HG03025 (cell line): Measurements from ENCODE around the gene FAM193B.

ENCODE experiments used
- ATAC-seq: cut with Tn5 transposase; IDR thresholded peaks from one replicate; pipeline ENCODE4 v1.9.1; 2021; ENCODE audit warnings: mild to moderate bottlenecking, moderate library complexity; ENCODE audit not compliant: unreplicated experiment, low FRiP score

FAM193B gene

DNA sequence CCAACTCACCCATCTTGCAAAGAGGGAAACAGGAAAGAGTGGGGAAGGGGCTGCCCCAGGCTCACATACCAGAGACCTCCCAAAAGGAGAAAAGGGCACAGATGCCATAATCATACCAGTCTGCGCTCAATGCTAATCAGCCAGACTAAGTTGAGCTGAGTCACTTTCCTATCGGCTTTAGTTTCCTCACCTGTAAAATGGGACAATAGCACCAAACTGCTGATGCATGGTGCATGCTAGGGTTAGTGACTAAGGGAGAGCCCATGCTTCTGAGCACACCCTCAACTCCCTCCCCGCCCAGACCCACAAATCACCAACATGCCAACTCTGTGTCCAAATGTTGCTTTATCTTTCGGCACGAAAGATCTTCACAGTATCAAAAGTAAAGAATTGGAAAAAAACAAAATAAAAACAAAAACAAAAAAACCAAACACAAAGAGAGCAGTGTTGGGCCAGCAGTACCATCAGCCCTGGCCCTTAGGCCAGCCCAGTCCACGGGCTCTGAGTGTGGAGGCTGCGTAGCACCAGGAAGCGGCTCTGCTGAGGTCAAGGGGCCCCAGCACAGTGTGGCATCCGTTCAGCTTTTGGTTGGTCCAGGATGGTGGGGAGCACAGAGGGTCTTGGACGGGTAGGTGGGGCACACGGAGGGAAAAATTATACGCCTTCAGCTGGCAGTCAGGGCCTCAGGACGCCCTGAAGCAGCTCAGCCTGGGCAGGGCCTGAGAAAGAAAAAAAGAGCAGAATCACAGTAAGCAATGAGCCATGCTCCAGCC, 34.7 kb downstream of the FAM193B start:
- ATAC-seq: no peak

DNA sequence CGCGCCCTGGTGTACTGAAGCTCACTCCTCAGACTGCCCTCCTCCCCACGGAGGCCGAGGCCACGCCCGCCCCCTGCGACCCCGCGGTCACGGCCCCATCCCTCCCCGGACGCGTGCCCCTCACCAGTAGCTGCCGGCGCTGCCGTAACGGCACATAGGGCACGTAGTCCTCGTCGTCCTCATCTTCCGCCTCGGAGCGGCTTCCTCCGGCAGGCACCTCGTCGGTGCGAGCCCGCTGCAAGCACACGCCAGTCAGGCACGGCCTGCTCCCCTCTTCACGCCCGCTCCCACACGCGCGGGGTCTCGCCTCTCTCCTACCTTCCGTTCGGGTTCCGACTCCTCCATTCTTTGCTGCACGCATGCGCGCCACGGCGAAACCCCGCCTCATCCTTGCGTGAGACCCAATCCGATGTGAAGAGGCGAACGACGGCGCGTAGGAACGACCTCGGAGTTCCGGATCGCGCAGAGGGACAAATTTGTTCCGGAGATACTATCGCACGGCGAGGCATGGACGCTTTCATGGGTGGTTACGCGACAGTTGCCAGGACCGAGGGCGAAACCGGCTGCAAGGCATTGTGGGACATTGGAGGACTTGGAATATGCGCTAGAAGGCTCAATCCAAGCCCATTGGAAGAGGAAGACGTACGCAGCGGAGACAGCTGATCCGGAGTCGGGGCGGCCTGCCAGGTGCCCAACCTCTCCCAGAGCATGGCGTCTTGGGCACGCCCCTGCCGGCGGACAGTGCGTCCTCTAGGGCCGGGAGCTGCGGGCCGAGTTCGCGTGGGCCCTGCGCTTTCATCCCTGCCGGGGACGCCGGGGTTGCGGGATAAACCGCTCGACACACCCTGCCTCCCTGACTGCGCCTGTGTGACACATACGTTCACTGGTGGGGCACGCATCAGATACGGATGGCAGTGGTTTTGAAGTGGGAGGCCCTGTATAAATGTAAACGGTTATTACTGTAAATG, 37.5 kb downstream of the FAM193B start, which contains the start of gene DDX41:
TSS of gene DDX41 (minus strand) at position 361 of the 968 bp plus-strand sequence. CDS start at position 345, 16 bp downstream.
- peak; percentile 70 for ATAC-seq

DNA sequence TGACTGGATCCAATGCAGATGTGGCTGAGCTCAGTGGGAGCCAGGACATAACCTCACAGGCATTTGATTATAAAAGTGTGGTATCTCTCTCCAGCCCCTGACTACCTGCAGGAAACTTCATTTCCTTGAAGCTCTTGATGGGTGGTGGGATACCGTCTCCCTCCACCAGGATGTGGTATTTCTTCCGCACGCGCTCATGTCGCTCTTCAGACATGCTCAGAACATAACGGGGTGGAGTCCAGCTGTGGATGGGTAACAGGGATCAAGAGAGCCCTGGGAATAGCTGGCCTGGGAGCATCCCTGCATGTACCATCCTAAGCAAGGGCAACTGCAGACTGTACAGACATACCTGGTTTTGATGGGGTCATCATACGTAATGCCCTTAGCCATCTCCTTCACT, 38.8 kb downstream of the FAM193B start:
- ATAC-seq: no peak

- no peak for ATAC-seq
Measured at GRCh38 chr5:177514541-177514940, 39.8 kb downstream of the FAM193B start.

DNA sequence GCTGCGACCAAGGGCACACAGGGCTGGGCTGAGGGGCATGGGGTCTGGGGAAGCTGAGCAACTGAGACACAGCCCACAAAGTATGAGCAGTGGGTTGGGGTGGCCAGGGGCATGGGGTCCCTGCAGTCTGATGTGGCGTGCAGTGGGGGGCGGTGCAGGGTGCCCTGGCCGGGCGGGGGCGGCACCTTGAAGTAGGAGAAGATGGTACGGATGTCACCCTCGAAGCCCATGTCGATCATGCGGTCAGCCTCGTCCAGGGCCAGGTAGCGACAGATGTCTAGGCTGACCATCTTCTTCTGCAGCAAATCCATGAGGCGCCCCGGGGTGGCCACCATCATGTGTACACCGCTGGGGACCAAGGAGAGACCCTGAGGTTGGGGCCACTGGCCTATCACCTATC, 40.9 kb downstream of the FAM193B start:
- ATAC-seq: no peak

- no peak for ATAC-seq
Measured at GRCh38 chr5:177512736-177513380, 41.5 kb downstream of the FAM193B start.

- ATAC-seq: no peak
Measured at GRCh38 chr5:177511796-177512675, 42.3 kb downstream of the FAM193B start.

DNA sequence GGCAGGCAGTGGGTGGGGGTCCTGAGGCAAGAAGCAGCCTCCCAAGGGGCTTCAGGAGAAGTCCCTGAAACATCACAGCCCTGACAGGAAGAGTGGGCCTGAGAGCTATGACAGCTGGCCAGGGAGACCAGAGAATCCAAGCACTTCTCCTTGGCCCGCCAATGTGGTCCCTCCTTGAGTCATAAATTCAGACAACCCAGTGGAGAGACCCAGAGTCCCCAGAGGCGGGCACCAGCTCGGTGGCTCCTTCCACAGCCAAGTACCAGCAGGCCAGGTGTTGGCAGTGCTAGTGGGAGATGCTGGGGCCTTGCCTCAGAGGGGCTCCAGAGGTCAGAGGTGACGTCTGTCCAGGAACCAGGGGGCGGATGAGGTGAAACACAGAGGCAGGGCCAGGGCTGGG, 43.2 kb downstream of the FAM193B start:
- no peak for ATAC-seq

DNA sequence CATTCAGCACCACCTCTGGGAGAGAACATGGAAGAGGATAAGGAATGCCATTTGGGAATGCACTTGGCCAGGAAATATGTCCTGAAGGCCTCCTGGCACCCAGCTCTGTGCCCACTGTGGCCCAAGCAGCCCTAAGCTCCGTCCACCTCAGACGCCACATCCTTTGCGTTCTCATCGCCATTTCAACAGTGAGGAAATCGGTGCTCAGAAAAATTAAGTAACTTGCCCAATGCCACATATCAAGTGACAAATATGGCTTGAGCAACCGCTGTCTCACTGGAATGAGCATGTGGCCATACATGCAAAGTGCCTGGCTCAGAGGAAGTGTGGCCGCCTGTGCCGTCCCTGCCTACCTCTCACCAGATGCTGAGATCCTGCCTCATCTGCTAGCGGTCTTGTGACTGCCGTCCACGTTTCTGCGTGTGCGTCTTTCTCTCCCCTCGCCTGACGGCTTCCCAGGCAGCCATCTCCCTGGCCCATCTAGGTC, 43.8 kb downstream of the FAM193B start:
- no peak for ATAC-seq

DNA sequence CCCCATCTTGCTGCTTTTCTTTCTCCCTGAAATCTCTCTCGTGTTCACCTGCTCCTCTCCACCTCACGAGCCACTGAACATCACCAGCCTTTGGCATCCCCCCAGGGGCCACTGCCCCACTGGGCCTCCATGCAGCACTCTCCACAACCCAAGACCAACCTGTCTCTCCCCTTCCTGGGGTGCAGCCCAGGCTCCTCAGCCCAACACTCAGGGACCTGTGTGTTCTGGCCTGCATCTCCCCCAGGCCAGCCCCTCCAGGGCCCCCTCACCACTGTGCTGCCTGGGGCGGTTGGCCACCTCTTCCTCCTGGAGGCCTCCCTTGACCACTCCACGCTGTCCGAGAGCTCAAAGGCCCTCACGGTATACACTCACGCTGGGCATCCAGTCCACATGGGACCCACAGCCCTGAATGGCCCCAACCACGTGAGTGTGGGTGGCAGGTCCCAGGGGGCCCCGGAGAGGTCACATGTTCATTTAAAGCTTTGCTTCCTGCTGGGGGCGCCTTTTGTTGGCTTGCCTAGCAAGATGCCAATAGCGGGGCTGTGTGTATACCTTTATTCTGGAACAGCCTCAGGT, 44.3 kb downstream of the FAM193B start:
- ATAC-seq: no peak

DNA sequence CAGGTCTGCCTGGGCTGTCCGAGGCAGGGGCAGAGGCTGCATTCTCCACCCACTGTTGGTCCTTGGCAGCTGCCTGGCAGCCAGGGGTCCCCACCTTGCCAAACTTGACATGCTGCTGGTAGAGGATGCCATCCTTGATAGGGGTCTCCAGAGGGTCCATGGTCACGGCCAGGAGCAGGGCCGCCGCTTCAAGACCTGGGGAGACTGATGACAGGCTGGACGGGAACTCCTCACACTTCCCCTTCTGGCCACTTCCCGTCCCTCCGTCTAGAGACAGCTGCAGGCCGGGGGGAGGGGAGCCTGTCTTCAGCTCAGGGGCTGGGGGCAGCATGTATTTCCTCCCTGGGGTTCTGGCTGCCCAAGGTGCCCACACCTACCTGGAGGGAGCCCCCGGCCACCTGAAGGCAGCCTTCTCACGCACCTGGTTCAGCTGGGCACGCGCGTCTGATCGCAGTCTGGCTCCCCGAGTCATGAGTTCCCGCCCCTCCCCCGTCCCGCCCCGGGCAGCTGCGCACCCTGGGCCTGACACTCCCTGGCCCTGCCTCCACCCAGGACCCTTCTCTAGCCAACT, 44.9 kb downstream of the FAM193B start, which contains the start of gene DOK3:
TSS of gene DOK3 (minus strand) at position 446 of the 571 bp plus-strand sequence. CDS start at position 160, 286 bp downstream.
- ATAC-seq: no peak

DNA sequence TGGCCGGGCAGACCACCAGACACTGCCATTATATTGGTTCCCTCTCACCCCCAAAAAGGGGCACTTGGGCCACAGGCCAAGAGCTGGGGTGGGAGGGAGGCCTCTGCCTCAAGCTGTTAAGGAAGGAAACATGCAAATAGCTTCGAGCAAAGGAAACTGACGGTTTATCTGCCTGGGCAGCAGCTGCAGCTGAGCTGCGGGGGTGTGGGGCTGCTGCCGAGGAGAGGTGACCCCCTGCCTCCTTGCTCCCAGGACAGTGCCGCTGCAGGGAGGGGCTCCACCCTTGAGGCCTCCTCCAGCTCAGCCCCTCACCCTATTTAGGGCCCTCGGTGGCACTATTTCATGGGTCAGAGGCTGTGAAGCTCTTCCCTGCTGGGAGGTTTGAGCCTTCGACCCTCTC, 45.5 kb downstream of the FAM193B start:
- ATAC-seq: no peak

- ATAC-seq: no peak
Measured at GRCh38 chr5:177508221-177508611, 46.1 kb downstream of the FAM193B start.

- no peak for ATAC-seq
Measured at GRCh38 chr5:177507596-177508220, 46.7 kb downstream of the FAM193B start.

DNA sequence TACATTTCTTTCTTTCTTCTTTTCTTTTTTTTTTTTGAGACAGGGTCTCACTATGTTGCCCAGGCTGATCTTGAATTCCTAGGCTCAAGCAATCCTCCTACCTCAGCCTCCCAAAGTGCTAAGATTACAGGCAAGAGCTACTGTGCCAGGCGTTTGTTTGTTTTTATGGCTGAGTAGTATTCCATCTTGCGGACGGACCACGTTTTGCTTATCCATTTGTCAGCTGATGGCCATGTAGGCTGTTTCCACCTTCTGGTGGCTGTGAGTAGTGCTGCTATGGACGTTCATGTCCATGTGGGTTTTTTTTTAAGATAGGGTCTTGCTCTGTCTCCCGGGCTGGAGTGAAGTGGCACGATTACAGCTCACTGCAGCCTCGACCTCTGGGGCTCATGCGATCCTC, 47.2 kb downstream of the FAM193B start:
- ATAC-seq: no peak

- ATAC-seq: no peak
Measured at GRCh38 chr5:177505075-177505474, 49.3 kb downstream of the FAM193B start.

DNA sequence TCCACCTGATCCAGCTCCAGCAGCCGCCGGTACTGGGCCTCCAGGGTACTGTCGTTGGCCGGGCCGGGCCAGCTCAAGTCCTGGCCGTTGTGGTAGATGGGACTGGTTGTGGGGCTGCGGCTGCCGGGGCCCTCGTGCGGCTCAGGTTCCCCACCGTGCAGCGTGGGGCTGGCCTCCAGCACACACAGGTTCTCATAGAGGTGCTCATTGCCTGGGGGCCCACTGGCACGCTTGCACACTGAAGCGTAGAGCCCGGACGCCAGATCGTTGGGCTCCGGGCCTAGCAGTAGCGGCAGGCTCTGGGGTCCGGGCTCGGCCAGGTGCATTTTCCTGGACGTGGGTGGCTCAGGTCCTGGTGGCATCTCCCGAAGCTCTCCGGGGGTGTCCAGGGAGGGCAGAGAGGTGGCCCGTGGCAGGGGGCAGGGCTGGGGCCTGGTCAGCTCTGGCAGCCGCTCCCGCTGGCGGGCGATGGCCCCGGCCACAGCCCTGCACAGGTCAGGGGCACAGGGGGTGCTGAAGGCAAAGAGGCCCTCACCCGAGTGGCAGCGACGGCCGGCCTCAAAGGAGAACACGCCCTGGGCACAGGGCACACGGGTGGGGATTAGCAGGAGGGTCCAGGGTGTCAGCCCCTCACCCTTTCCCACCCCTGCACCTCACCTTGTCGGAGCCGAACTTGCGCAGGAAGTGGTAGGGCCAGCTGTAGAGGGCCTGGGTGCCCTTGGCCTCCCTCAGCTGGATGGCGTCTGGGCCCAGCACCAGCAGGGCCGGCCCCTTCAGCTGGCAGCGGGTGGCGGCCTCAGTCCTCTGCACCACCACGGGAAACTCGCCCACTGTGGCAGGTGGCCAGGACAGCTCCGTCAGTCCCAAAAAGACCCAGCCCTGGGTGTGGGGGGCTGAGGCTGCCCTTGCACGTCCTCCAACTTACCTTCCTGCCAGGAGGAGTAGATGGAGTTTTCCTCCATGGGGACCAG, 50.0 kb downstream of the FAM193B start:
- no peak for ATAC-seq
